ENCODE data around the gene EFNA5. TPM values are rescaled to one million over a fixed set of nuclear protein-coding genes. Genes with fewer than 3 reads are reported as not detected.

Gene EFNA5
- polyA plus RNA-seq, 1 of the 3 experiments (the other 2 are of a cell fraction) = 0.81 TPM

DNA sequence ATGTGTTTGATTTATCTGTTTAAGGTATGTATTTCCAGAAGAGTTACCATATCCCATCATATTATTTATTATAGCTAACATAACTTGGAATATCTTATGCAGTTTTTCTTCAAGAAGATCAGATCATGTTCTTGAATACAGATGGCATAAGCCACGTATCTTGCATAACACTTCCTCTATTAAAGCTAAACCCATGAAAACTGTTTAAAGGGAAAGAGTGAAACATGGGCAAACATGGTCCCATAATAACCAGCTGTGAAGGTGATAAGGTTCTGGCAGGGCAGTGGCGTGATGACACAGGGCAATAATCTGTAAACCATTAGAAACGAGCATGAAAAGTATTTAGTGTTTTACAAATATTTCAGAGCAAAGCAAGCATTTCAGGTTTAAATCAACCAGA is 34.2 kb downstream of the EFNA5 start:
- POLR2A ChIA-PET = no interaction called here
- no peak overlapping the region for H3K4me3 ChIP-seq (ENCODE audit: low read depth in 2 of 2, low read length in 1 of 2)
- H3K9me2 ChIP-seq = no peaks in the 10 kb centered on the region
- no peaks in the 10 kb centered on the region for H3K27me3 ChIP-seq (ENCODE audit: insufficient read depth)
- 88% methylated on average over 3 of the region's 3 CpGs for WGBS (ENCODE audit: low lambda C conversion rate)
- no peak for TF ChIP-seq FOXJ3 (CRISPR knock-in tag; IDR thresholded peaks at IDR 0.05)
- TF ChIP-seq, protein P1, sequence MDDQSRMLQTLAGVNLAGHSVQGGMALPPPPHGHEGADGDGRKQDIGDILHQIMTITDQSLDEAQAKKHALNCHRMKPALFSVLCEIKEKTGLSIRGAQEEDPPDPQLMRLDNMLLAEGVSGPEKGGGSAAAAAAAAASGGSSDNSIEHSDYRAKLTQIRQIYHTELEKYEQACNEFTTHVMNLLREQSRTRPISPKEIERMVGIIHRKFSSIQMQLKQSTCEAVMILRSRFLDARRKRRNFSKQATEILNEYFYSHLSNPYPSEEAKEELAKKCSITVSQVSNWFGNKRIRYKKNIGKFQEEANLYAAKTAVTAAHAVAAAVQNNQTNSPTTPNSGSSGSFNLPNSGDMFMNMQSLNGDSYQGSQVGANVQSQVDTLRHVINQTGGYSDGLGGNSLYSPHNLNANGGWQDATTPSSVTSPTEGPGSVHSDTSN (IDR thresholded peaks at IDR 0.05) = no peak
- no peak overlapping the region for H3K4me2 ChIP-seq
- H3K9ac ChIP-seq = no peak overlapping the region
- H2AFZ ChIP-seq (ENCODE audit: low read depth) = no peak overlapping the region
- H3F3A ChIP-seq (replicated peaks; ENCODE audit: insufficient read depth) = peaks cover 7% of the 10 kb centered on the region
- H3K9me3 ChIP-seq = no peaks in the 10 kb centered on the region
- H3K4me1 ChIP-seq (ENCODE audit: control insufficient read depth in 1 of 2, insufficient read depth in 2 of 2, low read depth in 1 of 2, low read length in 1 of 2) = peaks cover 0 to 10% of the 10 kb centered on the region in 2 experiments; a peak in 3 of 4 replicates
- H3K79me2 ChIP-seq (ENCODE audit: insufficient read depth) = no peaks in the 10 kb centered on the region
- no peak overlapping the region for H3K27ac ChIP-seq (ENCODE audit: low read depth in 2 of 2, low read length in 1 of 2)
- CTCF ChIA-PET = no interaction called here
- no peaks in the 10 kb centered on the region for H3K36me3 ChIP-seq (replicated peaks in 1 of 2; ENCODE audit: control insufficient read depth in 1 of 2, insufficient read depth in 2 of 2, low read length in 1 of 2)
- DNase-seq = no peak
- no peaks in the 10 kb centered on the region for H4K20me1 ChIP-seq (ENCODE audit: insufficient read depth)

DNA sequence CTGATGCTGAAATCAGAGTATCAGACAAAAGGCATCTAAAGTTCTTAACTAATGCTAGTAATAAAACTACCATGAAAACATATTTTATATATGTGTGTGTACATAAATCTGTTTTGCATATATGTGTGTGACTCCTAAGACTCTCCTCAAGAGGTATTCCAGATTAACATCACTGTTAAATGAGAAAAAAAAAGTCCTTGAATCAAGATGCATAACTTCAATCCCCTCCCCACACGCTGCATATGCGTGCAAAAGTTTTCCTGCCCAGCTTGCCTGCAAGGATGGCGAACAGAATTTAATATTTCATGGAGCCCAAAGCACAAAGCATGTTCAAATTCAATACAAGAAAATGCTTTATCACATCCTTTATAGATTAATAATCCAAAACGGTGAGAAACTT is 34.7 kb downstream of the EFNA5 start:
- CTCF ChIA-PET = interaction anchor here (0.7 kb wide), 1 partner anchor 42 kb away, joined by 3 read pairs; no protein-coding TSS in a partner anchor
- no peak for TF ChIP-seq YY1 (IDR thresholded peaks at IDR 0.05; ENCODE audit: low read depth)
- TF ChIP-seq, protein P2, sequence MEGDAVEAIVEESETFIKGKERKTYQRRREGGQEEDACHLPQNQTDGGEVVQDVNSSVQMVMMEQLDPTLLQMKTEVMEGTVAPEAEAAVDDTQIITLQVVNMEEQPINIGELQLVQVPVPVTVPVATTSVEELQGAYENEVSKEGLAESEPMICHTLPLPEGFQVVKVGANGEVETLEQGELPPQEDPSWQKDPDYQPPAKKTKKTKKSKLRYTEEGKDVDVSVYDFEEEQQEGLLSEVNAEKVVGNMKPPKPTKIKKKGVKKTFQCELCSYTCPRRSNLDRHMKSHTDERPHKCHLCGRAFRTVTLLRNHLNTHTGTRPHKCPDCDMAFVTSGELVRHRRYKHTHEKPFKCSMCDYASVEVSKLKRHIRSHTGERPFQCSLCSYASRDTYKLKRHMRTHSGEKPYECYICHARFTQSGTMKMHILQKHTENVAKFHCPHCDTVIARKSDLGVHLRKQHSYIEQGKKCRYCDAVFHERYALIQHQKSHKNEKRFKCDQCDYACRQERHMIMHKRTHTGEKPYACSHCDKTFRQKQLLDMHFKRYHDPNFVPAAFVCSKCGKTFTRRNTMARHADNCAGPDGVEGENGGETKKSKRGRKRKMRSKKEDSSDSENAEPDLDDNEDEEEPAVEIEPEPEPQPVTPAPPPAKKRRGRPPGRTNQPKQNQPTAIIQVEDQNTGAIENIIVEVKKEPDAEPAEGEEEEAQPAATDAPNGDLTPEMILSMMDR (IDR thresholded peaks at IDR 0.05) = no peak
- TF ChIP-seq, protein P3, sequence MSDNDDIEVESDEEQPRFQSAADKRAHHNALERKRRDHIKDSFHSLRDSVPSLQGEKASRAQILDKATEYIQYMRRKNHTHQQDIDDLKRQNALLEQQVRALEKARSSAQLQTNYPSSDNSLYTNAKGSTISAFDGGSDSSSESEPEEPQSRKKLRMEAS (IDR thresholded peaks at IDR 0.05; ENCODE audit: low read depth) = no peak
- WGBS (ENCODE audit: low lambda C conversion rate) = 91% methylated on average over 4 of the region's 4 CpGs
- no peaks in the 10 kb centered on the region for H3K27me3 ChIP-seq (ENCODE audit: insufficient read depth)
- H4K20me1 ChIP-seq (ENCODE audit: insufficient read depth) = no peaks in the 10 kb centered on the region
- no peak overlapping the region for H3K4me3 ChIP-seq (ENCODE audit: low read depth in 2 of 2, low read length in 1 of 2)
- H3K4me2 ChIP-seq = no peak overlapping the region
- H3K79me2 ChIP-seq (ENCODE audit: insufficient read depth) = no peaks in the 10 kb centered on the region
- no peaks in the 10 kb centered on the region for H3K9me2 ChIP-seq
- no peak overlapping the region for H2AFZ ChIP-seq (ENCODE audit: low read depth)
- POLR2A ChIA-PET = no interaction called here
- H3F3A ChIP-seq (replicated peaks; ENCODE audit: insufficient read depth) = peaks cover 7% of the 10 kb centered on the region
- no peaks in the 10 kb centered on the region for H3K36me3 ChIP-seq (replicated peaks in 1 of 2; ENCODE audit: control insufficient read depth in 1 of 2, insufficient read depth in 2 of 2, low read length in 1 of 2)
- DNase-seq = no peak
- H3K9me3 ChIP-seq = no peaks in the 10 kb centered on the region
- H3K27ac ChIP-seq (ENCODE audit: low read depth in 2 of 2, low read length in 1 of 2) = no peak overlapping the region
- no peak overlapping the region for H3K9ac ChIP-seq
- peaks cover 0 to 10% of the 10 kb centered on the region in 2 experiments; a peak in 3 of 4 replicates for H3K4me1 ChIP-seq (ENCODE audit: control insufficient read depth in 1 of 2, insufficient read depth in 2 of 2, low read depth in 1 of 2, low read length in 1 of 2)

DNA sequence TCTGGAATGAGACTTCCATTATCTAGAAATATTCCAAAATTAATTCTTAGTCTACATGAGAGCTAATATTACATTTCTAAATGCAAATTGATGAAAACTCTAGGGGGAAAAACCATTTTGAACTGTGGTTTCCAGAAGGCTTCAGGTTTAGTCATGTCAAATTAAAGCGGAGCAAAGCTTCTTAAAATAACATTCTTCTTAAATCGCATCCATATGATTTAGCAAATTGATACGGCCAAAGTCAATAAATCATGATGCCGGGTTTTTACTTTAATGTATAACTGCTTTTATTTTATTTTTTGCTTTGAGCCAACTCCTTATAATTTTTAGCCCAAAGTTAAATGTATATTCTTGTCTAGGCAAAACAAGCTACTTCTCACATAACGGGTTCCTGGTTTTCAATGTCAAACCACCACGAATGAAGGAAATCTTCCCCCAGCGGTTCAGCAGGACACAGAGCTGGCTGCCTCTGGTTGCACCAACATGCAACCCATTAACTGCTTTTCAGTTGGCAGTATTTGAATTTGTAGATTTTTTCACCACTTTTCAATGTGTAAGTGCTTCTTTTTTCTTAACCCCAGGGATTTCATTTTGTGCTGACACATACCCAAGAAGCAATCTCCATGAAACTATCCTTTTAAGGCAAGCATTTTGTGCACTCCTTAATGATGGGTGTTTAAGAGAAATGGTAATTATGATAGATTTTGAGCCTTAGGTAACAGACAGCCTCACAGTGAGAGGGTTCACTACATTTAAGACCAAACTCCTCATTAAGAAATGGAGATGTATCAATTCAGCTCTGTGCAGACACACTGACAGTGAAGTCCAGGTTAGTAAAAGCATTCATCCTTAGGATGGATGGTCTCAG is 35.5 kb downstream of the EFNA5 start:
- H3K27me3 ChIP-seq (ENCODE audit: insufficient read depth) = no peaks in the 10 kb centered on the region
- no peaks in the 10 kb centered on the region for H3K9me2 ChIP-seq
- H3K9ac ChIP-seq = no peak overlapping the region
- H3K4me3 ChIP-seq (ENCODE audit: low read depth in 2 of 2, low read length in 1 of 2) = no peak overlapping the region
- POLR2A ChIA-PET = no interaction called here
- H3K4me2 ChIP-seq = no peak overlapping the region
- WGBS (ENCODE audit: low lambda C conversion rate) = 87% methylated on average over 7 of the region's 7 CpGs
- H3K9me3 ChIP-seq = no peaks in the 10 kb centered on the region
- CTCF ChIA-PET = interaction anchor here (0.7 to 0.8 kb wide), 2 partner anchors 12 to 41 kb away, joined by 3 read pairs; no protein-coding TSS in a partner anchor
- no peak for TF ChIP-seq JUND (IDR thresholded peaks at IDR 0.05)
- H3K4me1 ChIP-seq (ENCODE audit: control insufficient read depth in 1 of 2, insufficient read depth in 2 of 2, low read depth in 1 of 2, low read length in 1 of 2) = peaks cover 0 to 7% of the 10 kb centered on the region in 2 experiments; a peak in 3 of 4 replicates
- no peaks in the 10 kb centered on the region for H3K36me3 ChIP-seq (replicated peaks in 1 of 2; ENCODE audit: control insufficient read depth in 1 of 2, insufficient read depth in 2 of 2, low read length in 1 of 2)
- no peak overlapping the region for H2AFZ ChIP-seq (ENCODE audit: low read depth)
- no peak for DNase-seq
- no peaks in the 10 kb centered on the region for H4K20me1 ChIP-seq (ENCODE audit: insufficient read depth)
- H3K27ac ChIP-seq (ENCODE audit: low read depth in 2 of 2, low read length in 1 of 2) = no peak overlapping the region
- no peaks in the 10 kb centered on the region for H3K79me2 ChIP-seq (ENCODE audit: insufficient read depth)
- H3F3A ChIP-seq (replicated peaks; ENCODE audit: insufficient read depth) = peaks cover 7% of the 10 kb centered on the region

All from SK-N-SH (cell line).